GOT3 (cell line): ENCODE data around the gene IRF5.
"Not testable (repeated sequence)": the region's sequence is repeated elsewhere in the genome, so short reads cannot be mapped to it uniquely, and the experiment has no call there.

ENCODE experiments used
- DNase-seq: peaks from one replicate; lab custom pipeline; 2025; ENCODE audit warnings: mixed read lengths; lab: John Stamatoyannopoulos, UW

The IRF5 gene

DNA sequence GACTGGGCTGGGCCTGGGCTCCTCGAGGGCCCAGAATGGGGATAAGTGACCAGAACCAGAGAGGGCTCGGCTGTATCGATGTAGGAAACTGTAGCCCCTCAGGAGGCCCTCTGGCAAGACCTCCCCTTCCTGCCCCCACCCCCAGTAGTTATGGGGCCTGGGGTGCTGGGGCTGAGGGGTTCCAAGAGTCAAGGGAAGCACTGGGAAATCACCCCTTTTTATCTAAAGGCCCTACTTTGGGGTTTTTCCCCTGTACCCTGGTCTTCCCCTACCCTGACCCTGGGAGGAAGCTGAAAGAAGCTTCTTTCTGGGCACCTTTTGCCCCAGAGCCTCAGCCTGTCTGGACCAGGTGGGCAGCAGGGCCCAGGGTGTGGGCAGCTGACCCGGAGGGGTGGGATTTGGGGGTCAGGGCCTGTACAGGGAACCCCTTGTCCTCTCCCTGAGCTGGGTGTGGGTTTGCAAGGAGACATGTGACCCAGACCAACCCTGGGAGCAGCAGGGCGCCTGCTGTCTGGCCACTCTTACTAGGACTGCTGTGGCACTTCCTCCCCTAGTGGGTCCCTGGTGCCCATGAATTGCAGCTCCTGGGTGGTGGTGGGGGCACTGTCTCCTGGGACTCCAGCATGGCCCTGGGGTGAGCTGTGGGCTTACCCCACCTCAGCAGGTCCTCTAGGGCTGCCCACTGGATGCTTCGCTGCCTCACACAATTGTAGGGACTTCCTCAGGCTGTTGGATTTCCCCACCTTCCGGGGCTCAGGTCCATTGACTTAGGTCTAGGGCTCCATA lies 1.5 kb downstream of the IRF5 start:
- DNase-seq = no peak

DNA sequence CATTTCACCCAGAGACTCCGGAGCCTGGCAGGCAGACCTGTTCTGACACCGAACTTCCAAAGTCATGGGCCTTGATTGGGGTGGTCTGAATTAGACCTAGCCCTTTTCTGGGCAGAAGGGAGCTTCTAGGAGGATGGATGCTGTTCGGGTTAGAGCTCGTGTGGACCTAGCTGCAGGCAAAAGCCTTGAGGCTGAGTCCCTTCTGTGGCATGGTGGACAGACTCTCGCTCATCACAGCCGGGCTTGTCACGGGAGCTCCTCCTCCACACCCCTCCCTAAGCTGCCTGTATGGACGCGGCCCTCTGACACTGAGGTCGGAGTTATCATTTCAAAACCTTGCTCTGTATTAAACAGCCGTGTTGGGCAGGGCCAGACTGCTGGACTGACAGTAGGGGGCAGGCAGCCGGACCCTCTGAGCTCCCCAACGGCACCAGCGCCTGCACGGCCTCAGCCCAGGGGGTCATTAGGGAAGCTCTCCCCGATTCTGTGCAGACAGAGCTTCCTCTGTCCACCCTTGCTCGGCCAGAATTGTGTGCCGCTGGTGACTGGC lies 2.2 kb downstream of the IRF5 start:
- no peak for DNase-seq

DNA sequence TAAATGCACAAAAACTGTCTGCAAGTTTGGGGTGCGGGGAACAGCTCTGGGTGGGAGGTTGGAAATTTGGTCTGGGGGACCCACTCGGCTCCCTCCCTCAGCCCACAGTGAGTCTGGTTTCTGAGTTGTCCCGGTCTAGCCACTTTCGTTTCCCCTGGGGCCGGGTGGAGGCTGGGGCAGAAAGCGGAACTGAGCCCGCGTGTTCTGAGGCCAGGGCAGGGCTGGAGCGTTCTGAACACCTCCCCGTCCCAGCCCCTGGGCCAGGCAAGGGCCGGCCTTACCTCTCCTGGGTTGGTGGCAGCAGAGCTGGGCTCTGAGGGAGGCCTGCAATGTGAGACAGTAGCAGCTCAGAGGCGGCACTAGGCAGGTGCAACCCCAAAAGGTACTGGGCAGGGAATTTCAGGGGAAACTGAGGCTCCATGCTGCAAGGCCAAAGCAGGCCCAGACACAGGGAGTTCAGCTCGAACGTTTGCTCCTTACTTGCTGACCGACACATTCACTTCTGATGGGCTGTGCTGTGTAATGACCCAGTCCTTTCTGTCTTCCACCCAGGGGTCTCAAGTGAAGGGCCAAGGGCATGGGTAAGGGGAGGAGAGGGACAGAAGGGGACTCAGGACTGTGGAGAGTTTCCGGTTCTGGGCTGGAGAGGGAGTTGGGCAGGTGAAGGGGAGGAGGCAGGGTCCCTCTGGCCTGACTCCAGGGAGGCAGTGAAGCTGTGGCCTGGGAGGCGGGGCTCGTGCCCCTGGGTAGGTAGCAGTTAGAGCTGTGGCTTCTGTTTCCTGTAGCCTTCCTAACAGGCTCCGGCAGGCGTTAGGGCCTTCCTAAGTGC lies 3.0 kb downstream of the IRF5 start:
- no peak for DNase-seq

DNA sequence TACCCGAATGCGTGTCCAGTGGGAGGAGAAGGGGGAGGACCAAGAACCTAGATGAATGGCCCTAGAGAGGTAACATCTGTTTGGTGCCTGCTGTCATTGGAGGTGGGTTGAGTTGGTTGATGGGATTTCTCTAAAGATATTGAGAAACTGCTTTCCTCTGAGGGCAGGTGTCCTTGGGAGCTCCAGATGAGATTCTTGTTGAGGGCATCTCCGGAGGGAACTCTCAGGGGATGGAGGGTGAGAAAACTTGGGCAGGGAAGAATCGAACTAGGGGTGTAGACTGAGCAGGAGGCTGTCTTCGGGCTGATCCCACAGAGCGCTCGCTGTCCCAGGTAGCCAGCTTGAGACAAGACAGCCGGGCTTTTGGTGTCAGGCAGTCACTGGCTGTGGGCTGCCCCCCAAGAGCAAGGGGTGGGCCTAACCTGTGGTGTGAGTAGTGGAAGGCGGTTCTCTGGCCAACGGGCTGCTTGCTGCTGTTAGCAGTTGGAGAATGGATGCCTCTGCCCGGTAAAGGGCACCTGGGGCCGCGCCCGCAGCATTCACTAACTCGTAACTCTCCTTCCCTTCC lies 3.7 kb downstream of the IRF5 start:
- DNase-seq = no peak

DNA sequence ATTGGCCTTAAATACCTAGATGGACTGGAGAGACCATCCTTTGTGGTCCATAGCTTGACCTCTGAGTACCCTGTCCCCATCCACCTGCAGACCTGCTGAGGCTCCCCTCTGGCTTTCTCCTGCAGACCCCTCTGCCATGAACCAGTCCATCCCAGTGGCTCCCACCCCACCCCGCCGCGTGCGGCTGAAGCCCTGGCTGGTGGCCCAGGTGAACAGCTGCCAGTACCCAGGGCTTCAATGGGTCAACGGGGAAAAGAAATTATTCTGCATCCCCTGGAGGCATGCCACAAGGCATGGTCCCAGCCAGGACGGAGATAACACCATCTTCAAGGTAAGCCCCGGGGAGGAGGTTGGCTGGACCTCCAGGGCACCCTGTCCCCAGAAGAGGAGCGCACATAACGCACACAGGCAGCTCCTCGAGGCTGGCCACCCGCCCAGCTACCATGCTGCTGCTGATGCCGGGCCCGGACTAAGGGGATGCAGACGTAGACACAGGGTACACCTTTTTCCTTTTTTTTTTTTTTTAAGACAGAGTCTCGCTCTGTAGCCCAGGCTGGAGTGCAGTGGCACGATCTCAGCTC lies 4.3 kb downstream of the IRF5 start:
- DNase-seq = no peak

DNA sequence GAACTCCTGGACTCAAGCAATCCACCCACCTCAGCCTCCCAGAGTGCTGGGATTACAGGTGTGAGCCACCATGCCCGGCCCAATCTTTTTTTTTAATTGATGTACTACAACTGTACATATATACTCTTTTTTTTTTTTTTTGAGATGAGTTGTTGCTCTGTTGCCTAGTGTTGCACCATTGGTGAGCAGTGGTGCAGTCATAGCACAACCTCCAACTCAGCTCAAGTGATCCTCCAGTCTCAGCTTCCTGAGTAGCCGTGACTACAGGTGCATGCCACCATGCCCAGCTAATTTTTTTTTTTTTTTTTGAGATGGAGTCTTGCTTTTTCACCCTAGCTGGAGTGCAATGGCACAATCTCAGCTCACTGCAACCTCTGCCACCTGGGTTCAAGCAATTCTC lies 5.5 kb downstream of the IRF5 start:
- DNase-seq = not testable (repeated sequence)

DNA sequence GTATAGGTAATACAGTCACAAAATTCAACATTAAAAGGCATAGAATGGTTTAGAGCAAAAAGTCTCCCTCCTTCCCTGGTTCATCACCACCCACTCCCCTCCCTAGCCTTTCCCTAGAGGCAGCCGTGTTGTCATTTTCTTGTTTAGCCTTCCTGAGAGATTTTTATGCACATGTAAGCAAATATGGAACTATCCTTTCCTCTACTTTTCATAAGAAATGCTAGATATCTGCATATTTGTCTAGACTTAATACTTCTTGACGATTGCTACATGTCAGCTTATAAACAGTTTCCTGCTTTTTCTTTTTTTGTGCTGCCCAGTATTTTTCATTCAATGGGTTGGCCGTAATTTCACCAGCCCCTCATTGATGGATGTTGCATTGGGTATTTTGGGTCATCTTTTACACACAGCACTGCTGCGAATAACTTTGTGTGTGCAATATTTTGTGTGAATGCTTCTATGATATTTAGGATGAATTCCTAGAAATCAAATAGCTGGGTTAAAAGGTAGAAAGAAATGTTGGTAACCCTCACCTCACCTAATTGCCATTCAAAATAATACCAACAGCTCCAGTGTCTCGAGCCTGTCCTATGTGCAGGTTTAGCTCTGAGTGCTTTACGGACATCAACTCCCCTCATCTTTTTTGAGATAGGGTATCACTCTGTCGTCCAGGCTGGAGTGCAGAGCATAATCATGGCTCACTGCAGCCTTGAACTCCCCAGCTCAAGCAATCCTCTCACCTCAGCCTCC lies 6.9 kb downstream of the IRF5 start:
- DNase-seq = no peak

DNA sequence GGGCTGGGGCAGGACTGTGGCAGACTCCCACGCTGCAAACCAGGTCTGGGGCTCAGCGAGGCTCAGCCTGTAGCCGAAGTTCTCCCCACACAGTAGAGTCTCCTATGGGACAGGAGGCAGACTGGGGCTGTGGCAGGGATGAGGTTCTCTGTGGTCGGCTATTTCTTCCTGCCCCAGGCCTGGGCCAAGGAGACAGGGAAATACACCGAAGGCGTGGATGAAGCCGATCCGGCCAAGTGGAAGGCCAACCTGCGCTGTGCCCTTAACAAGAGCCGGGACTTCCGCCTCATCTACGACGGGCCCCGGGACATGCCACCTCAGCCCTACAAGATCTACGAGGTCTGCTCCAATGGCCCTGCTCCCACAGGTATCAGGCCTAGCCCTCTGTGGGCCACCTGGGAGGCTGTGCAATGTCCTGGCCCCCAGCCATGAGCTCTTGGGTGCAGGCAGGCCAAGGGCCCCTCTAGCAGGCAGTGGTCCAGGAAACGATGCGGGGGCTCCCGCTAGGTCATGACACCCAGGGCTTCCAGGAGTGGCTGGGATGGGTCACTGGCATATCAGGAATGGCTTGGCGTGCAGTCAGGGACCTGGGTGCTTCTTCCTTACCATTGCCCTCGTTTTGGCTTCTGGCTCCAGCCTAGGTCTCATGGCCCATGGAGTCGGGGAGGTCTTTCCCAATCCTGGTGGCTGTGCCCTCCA lies 8.1 kb downstream of the IRF5 start:
- no peak for DNase-seq

DNA sequence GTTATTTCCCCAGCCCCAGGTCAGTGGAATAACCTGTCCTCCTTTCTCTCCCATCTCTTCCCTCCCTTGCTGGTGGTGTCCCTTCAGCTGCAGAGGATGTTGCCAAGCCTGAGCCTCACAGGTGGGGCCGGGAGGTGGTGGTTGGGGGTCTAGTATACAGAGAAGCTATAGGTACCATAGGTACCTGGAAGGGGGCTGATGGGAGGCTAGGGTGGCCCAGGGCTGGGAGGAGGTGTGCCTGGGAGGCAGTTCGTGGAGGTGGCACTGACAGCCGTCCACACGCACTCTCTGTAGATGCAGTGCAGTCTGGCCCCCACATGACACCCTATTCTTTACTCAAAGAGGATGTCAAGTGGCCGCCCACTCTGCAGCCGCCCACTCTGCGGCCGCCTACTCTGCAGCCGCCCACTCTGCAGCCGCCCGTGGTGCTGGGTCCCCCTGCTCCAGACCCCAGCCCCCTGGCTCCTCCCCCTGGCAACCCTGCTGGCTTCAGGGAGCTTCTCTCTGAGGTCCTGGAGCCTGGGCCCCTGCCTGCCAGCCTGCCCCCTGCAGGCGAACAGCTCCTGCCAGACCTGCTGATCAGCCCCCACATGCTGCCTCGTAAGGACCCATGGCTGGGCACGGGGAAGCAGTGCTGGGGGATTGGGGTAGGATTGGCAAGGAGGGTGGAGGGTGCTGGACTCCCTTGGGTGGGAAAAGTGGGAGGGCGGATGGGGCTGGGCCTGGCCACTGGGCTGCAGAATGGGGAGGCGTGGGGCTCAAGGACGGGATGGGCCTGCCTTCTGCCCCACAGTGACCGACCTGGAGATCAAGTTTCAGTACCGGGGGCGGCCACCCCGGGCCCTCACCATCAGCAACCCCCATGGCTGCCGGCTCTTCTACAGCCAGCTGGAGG lies 9.5 kb downstream of the IRF5 start:
- no peak for DNase-seq

DNA sequence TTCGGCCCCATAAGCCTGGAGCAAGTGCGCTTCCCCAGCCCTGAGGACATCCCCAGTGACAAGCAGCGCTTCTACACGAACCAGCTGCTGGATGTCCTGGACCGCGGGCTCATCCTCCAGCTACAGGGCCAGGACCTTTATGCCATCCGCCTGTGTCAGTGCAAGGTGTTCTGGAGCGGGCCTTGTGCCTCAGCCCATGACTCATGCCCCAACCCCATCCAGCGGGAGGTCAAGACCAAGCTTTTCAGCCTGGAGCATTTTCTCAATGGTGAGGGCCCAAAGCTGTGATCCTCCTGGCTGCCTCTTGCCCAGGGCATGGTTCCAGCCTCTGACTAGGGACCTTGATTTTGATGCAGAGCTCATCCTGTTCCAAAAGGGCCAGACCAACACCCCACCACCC lies 10.1 kb downstream of the IRF5 start:
- no peak for DNase-seq

DNA sequence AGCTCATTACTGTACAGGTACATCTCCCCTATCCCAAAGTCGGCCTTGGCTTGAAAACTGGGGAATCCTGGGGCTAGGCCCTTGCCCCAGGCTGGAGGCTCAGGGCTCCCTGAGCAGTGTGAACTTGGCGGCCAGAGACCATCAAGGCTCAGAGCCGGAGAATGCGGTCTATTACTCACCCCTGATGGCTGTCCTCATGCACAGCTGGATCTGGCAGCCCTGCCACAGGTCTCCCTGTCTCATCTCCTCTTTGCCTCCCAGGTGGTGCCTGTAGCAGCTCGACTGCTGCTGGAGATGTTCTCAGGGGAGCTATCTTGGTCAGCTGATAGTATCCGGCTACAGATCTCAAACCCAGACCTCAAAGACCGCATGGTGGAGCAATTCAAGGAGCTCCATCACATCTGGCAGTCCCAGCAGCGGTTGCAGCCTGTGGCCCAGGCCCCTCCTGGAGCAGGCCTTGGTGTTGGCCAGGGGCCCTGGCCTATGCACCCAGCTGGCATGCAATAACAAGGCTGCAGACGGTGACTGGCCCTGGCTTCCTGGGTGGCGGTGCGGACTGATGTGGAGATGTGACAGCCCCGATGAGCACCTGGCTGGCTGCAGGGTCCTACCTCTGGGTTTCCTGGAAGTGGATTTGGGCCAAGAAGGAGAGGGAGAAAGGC lies 10.7 kb downstream of the IRF5 start:
- DNase-seq = no peak

DNA sequence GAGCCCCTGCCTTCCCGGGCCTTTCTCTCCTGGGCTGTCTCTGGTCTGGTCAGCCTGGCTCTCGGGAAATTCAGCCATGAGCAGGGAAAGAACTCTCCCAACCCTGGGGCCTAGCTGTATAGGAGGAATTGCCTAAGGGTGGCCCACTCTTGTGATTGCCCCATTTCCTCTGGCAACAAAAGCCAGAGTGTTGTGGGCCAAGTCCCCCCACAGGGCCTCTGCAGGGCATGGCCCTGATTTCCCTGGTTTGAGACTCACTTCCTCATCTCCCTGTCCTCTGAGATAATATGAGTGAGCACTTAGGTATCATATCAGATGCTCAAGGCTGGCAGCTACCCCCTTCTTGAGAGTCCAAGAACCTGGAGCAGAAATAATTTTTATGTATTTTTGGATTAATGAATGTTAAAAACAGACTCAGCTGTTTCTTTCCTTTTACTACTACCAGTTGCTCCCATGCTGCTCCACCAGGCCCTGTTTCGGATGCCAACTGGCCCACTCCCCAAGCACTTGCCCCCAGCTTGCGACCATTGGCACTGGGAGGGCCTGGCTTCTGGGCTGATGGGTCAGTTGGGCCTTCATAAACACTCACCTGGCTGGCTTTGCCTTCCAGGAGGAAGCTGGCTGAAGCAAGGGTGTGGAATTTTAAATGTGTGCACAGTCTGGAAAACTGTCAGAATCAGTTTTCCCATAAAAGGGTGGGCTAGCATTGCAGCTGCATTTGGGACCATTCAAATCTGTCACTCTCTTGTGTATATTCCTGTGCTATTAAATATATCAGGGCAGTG lies 11.4 kb downstream of the IRF5 start:
- no peak for DNase-seq

DNA sequence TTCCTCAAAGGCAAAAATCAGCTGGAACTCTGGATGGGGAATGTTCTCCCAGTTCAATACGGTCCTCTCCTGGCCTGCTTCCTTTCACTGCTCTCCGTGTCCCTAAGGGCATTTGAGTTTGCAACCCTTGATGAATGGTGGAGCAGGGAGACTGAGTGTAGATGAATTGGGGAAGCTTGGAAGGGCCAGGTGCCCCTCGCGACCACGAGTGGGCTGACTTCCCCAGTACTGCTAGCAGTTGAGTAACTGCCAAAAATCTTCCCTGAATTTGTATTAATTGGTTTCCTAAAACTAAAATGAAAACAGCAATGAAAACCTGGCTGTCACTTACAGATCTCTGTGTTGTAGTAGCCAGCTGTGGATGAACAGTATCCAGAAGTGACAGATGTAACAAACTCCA lies 13.6 kb downstream of the IRF5 start:
- no peak for DNase-seq

DNA sequence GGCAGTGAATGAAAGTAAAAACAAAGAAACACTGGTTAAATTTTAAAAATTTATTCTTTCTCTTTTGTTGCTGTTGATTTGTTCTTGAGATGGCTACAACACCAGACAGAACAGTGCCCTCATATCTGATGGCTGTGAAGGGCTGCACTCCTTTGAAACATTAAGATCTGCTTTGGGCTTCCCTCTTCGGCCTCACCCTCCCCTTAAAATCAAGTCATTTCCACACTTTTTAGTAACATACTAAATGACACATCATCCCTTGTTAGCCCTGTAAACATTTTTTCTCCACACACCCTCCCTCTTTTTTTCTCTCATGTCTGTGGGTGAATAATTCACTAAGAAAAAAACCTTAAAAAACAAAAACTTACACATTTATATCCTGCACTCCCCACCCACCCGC lies 16.4 kb downstream of the IRF5 start:
- no peak for DNase-seq

DNA sequence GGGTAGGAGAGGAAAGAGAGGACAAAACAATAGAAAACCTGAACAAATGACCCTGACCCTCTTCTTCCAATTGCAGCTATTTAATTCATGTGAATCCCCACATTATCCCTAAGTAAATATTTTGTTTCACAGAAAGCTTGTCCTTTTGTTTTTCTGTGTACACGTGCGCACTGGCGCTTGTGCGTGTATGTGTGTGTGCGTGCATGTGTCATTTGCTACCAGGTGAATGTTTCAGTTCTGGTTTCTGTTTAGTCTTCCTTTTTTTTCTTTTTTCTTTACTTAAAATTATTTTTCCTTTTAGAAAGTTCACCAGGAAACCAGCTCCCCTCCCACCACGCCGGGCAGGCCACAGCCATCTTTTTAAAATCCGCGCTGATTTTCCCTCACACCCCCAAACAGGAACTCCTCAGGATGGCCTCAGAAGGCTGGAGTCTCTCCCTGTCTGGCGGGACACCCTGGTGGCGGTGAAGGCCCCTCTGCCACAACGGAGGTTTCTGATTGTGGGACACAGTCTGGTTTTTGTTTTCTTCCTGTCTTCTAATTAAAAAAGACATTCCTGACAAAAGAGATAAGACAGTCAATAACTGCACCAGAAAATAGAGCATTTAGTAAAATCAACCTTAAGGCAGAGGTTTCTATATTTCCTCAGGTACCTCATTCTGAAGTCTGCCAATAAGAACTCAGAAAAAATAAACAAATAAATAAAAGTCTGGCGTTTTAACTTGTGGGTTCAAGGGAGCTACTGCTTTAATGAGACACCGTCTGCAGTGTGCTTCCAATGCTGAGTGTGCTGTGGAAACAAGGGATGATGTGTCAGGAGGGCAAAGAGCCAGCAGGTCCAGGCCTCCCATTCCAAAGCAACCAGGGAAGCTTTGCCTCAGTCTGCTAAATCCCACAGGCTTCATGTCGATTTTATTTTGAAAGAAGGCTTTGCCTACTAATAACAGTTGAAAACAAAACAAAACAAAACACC lies 17.4 kb downstream of the IRF5 start:
- DNase-seq = no peak

DNA sequence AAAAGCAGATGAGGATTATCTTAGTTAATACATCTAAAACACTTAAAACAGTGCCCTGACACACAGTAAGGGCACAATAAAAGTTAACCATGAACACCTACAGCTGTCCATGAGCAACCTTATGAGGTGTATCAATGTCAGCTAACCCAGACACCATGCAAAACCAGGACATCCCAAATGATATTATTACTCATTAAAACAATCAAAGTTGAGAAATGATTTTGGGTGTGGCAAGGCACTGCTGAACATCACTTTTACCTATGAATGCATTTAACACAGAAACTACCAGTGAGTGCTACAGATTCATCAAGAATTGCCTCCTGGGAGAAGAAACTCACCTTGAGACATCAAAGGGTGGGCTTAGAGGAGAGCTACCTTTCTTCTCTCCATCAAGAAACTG lies 18.3 kb downstream of the IRF5 start:
- DNase-seq = no peak

DNA sequence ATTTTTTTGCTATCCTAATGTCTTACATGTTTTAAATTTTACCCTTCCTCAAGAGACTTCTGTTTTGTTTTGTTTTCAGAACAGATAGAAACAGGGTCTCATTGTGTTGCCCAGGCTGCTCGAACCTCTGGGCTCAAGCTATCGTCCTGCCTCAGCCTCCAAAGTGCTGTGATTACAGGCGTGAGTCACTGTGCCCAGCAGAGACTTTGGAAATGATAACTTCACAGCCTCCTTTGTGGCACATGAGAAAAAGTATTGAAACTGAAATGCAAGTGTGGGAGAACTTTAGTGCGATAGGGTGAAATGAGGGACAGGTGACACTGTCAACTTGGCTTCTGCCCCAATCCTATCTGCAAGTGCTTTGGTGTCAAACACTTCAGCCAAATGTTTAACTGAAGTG lies 21.6 kb downstream of the IRF5 start:
- no peak for DNase-seq
